Measurements from ENCODE around the gene NAP1L1.

NAP1L1 gene

GRCh38 chr12:76123259-76124212 lies 39.1 kb upstream of the NAP1L1 start:
- no peaks in the 10 kb centered on the region for H4K20me1 ChIP-seq (ENCODE audit: insufficient read depth, low read length)
- H3K36me3 ChIP-seq (ENCODE audit: insufficient read depth, low read length), result no peaks in the 10 kb centered on the region
- no peaks in the 10 kb centered on the region for H3K27me3 ChIP-seq (ENCODE audit: insufficient read depth, low read length)
- H3K9me2 ChIP-seq (ENCODE audit: low read depth, low read length), result no peaks in the 10 kb centered on the region
- no peaks in the 10 kb centered on the region for H3K79me2 ChIP-seq (ENCODE audit: insufficient read depth, low read length)
- H3K27ac ChIP-seq (ENCODE audit: low read depth, low read length, poor library complexity, severe bottlenecking), result no peak overlapping the region
- no peaks in the 10 kb centered on the region for H3F3A ChIP-seq (ENCODE audit: insufficient read depth, low read length)
- H2AFZ ChIP-seq (ENCODE audit: low read length), result no peak overlapping the region
- no peak overlapping the region for H3K9ac ChIP-seq (ENCODE audit: low read length)
- H3K9me3 ChIP-seq (ENCODE audit: low read length), result no peaks in the 10 kb centered on the region
- no peaks in the 10 kb centered on the region for H3K4me1 ChIP-seq (ENCODE audit: insufficient read depth, low read length, severe bottlenecking)
- no peak overlapping the region for H3K4me3 ChIP-seq (ENCODE audit: low read depth, low read length, poor library complexity, severe bottlenecking)
- no peak overlapping the region for H3K4me2 ChIP-seq (ENCODE audit: low read length)
- TF ChIP-seq EZH2 (IDR thresholded peaks at IDR 0.05; ENCODE audit: borderline replicate concordance, low read length), result no peak
- no peak for TF ChIP-seq CTCF (IDR thresholded peaks at IDR 0.05; ENCODE audit: low read length)

DNA sequence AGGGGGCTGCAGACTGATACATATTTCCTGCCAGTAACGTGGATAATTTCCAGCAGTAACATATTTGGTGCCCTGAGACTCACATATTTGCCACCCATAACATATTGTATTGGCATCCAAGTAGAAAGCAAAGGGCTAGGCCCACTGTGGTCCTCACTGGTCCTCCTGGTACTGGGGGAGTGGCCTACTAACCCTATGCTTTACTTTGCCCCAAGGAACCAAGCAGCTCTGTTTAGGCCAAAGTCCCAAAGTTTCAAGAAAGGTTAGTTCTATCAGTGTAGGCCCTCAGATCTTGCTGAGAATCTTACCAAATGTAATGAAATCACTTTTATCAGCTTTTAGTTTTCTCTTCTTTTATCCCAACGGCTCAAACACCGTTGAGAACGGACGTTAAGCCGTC lies 35.4 kb upstream of the NAP1L1 start:
- Histone ChIP-seq H3K4me3 (ENCODE audit: low read depth, low read length, poor library complexity, severe bottlenecking) (no peak overlapping the region), H3K27ac (ENCODE audit: low read depth, low read length, poor library complexity, severe bottlenecking) (no peak overlapping the region), H4K20me1 (ENCODE audit: insufficient read depth, low read length) (no peaks in the 10 kb centered on the region), H3K4me2 (ENCODE audit: low read length) (no peak overlapping the region), H3K9me2 (ENCODE audit: low read depth, low read length) (no peaks in the 10 kb centered on the region), H3K79me2 (ENCODE audit: insufficient read depth, low read length) (no peaks in the 10 kb centered on the region), H3K9me3 (ENCODE audit: low read length) (no peaks in the 10 kb centered on the region), H3K36me3 (ENCODE audit: insufficient read depth, low read length) (no peaks in the 10 kb centered on the region), H3F3A (ENCODE audit: insufficient read depth, low read length) (no peaks in the 10 kb centered on the region), H3K9ac (ENCODE audit: low read length) (no peak overlapping the region), H2AFZ (ENCODE audit: low read length) (no peak overlapping the region), H3K27me3 (ENCODE audit: insufficient read depth, low read length) (no peaks in the 10 kb centered on the region), H3K4me1 (ENCODE audit: insufficient read depth, low read length, severe bottlenecking) (no peaks in the 10 kb centered on the region)
- TF ChIP-seq EZH2 (IDR thresholded peaks at IDR 0.05; ENCODE audit: borderline replicate concordance, low read length), result no peak
- TF ChIP-seq CTCF (IDR thresholded peaks at IDR 0.05; ENCODE audit: low read length), result no peak

- Histone ChIP-seq H3K36me3 (ENCODE audit: insufficient read depth, low read length) (no peaks in the 10 kb centered on the region), H3K79me2 (ENCODE audit: insufficient read depth, low read length) (no peaks in the 10 kb centered on the region), H3K9me3 (ENCODE audit: low read length) (no peaks in the 10 kb centered on the region), H2AFZ (ENCODE audit: low read length) (no peak overlapping the region), H3K4me1 (ENCODE audit: insufficient read depth, low read length, severe bottlenecking) (no peaks in the 10 kb centered on the region), H3K9me2 (ENCODE audit: low read depth, low read length) (no peaks in the 10 kb centered on the region), H3K4me2 (ENCODE audit: low read length) (no peak overlapping the region), H3F3A (ENCODE audit: insufficient read depth, low read length) (no peaks in the 10 kb centered on the region), H3K27ac (ENCODE audit: low read depth, low read length, poor library complexity, severe bottlenecking) (no peak overlapping the region), H4K20me1 (ENCODE audit: insufficient read depth, low read length) (no peaks in the 10 kb centered on the region), H3K9ac (ENCODE audit: low read length) (no peak overlapping the region), H3K4me3 (ENCODE audit: low read depth, low read length, poor library complexity, severe bottlenecking) (no peak overlapping the region), H3K27me3 (ENCODE audit: insufficient read depth, low read length) (no peaks in the 10 kb centered on the region)
- no peak for TF ChIP-seq CTCF (IDR thresholded peaks at IDR 0.05; ENCODE audit: low read length)
- no peak for TF ChIP-seq EZH2 (IDR thresholded peaks at IDR 0.05; ENCODE audit: borderline replicate concordance, low read length)
Measured at GRCh38 chr12:76117751-76118150, 33.3 kb upstream of the NAP1L1 start.

Data from OCI-LY1 (cell line).